Smooth muscle cell of the pulmonary artery (primary cell): ENCODE data around the gene GCSAML. TPM values are rescaled to one million over a fixed set of nuclear protein-coding genes. Genes with fewer than 3 reads are reported as not detected.

Experiments used
- total RNA-seq: library from RNA; depleted of rRNA; stranded (reverse); fragments of >200 nt; gene quantifications from 2 replicates; pipeline ENCODE4 v1.2.3, GENCODE V29; 2014

Gene GCSAML
- total RNA-seq, result 0.13 TPM in 1 of 2 replicates, not detected in the other

GRCh38 chr1:247548769-247549182 is at the start of gene GCSAML:
TSS of gene GCSAML (plus strand) at chr1:247549134. CDS start at chr1:247549192, 58 bp downstream.

GRCh38 chr1:247536340-247536739 is 12.6 kb upstream of the GCSAML start, which contains the start of gene OR2C3:
TSS of gene OR2C3 (minus strand) at chr1:247536440. CDS start at chr1:247532511, 3,929 bp downstream.

GRCh38 chr1:247588060-247588459 is 39.1 kb downstream of the GCSAML start, which contains the start of gene OR2G2:
TSS of gene OR2G2 (plus strand) at chr1:247588360. CDS start at chr1:247588360, 0 bp downstream.

GRCh38 chr1:247605286-247605685 is 56.4 kb downstream of the GCSAML start, which contains the start of gene OR2G3:
TSS of gene OR2G3 (plus strand) at chr1:247605586. CDS start at chr1:247605586, 0 bp downstream.

Other genes with a start within 250 kb of the GCSAML start
- 13.7 and 21.1 TPM in 2 replicates for gene ZNF496, start 217.3 kb upstream of the GCSAML start, total RNA-seq
- gene NLRP3, start 133.0 kb upstream of the GCSAML start, total RNA-seq, result 0.33 TPM in 2 replicates
- not detected in 2 replicates for gene OR2B11, start 91.0 kb upstream of the GCSAML start, total RNA-seq
- gene OR2C3, start 12.7 kb upstream of the GCSAML start, total RNA-seq, result not detected in 2 replicates
- not detected in 2 replicates for gene OR2G2, start 39.2 kb downstream of the GCSAML start, total RNA-seq
- not detected in 2 replicates for gene OR2G3, start 56.5 kb downstream of the GCSAML start, total RNA-seq
- not detected in 2 replicates for gene OR13G1, start 130.6 kb downstream of the GCSAML start, total RNA-seq
- not detected in 2 replicates for gene OR6F1, start 167.5 kb downstream of the GCSAML start, total RNA-seq
- not detected in 2 replicates for gene OR14K1, start 189.5 kb downstream of the GCSAML start, total RNA-seq
- not detected in 2 replicates for gene OR14A2, start 199.0 kb downstream of the GCSAML start, total RNA-seq
- not detected in 2 replicates for gene OR1C1, start 211.4 kb downstream of the GCSAML start, total RNA-seq